Stimulated activated CD8-positive, alpha-beta memory T cell treated with anti-CD3 and anti-CD28 coated beads, Interleukin-12 subunit alpha, Interleukin-12 subunit beta, amount 100 ng/mL, for 4 hours (primary cell): ENCODE results near the gene VDAC1.
"Not testable (repeated sequence)": the region's sequence is repeated elsewhere in the genome, so short reads cannot be mapped to it uniquely, and the experiment has no call there.

ENCODE experiments used
- DNase-seq: peaks from one replicate; pipeline ENCODE4 v3.0.0-alpha.2; 2020; ENCODE audit warnings: low read depth

Gene VDAC1

DNA sequence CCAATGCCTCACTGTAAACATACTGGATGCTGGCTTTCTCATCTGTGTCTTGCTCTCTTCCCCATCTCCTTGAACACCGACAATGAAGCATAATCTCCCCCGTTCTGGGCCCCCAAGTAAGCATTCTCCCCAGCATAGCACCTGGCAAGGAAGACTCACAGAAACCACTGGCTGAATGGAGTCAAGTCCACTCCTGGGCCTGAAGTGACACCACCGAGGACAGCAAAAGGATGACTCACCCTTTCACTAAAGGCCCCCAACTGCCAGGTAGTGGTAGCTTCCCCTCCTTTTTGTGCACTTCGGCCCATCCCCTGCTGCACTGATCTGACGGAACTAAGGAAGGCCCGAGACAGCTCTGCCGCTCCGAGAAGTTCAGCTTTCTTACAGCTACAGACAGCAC, 9.4 kb downstream of the VDAC1 start:
- no peak for DNase-seq

- no peak for DNase-seq
Measured at GRCh38 chr5:133994990-133995333, 9.8 kb downstream of the VDAC1 start.

- DNase-seq: no peak
Measured at GRCh38 chr5:133994297-133994989, 10.3 kb downstream of the VDAC1 start.

- DNase-seq: no peak
Measured at GRCh38 chr5:133993185-133993936, 11.4 kb downstream of the VDAC1 start.

DNA sequence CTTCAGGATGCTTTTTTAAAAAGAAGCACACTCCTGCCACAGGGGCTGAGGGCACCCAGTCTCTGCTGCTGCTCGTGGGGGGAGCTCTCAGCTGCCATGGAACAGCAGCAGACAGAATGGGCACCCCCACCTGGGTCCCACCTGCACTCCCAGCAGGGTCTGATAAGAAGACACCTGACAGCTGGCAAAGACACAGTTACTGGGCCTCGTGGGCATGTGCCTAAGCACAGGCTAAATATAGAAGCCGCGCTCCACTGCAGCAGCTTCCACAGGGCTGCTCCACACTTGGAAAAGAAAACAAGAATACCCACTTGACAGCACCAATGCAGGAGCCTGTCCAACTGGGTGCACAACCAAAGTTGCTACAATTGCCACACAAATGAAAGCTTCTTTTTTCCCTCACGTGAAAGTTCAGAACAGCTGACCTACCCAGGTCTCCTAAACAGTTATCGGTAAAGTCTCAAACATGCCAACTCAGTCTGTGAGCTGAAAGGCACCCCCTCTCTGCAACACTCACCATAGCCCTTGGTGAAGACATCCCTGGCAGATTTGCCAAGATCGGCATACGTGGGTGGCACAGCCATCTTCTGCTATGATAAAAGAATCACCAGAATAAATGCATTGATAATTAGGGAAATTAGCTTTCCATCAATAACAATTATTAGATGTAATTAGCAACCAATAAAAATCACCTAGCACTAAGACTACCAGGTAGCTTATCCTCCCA, 12.2 kb downstream of the VDAC1 start:
- DNase-seq: no peak

GRCh38 chr5:133991171-133991910, 13.4 kb downstream of the VDAC1 start:
- no peak for DNase-seq

DNA sequence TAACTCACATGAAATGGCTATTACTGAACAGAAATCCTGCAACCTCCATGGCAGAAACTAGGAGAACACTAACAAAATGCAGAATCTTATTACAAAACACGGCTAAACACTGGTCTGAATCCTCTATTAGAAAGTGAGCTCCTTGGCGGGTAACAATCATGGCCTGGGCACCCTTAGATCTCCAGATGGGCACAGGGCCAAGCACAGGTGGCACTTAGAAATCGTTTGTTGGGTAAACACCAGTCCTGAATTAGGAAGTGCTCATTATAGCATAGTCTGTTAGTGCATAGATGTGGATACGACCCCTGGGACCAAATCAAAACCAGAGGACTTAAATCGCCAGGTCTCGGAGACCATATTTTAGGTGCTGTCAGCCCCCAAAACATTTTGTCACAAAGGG, 14.4 kb downstream of the VDAC1 start:
- no peak for DNase-seq

DNA sequence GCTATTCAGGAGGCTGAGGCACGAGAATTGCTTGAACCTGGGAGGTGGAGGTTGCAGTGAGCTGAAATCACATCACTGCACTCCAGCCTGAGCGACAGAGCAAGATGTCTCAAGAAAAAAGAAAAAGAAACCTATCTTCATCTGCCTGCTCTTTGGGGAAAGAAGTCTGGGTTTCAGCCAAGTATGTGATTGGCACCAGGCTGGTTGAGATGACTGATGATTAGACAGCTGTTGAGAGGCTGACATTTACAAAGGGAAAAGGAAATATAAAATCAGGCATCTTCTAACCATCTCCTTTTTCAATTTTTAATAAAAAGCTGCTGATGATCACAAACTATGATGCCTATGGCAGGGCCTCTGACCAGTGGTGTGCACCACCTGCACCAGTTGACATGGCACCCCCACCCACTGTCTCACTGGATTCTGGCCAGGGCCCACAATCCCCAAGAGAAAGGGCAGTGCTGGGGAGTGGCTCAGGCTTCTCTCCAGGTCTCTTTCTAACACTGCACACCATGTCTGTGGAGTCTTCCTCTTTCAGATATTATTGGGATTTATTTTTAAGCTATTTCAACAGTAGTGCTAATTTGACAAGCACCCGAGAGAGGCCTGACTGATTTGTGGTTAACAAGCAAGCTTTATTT, 19.1 kb downstream of the VDAC1 start:
- DNase-seq: no peak

DNA sequence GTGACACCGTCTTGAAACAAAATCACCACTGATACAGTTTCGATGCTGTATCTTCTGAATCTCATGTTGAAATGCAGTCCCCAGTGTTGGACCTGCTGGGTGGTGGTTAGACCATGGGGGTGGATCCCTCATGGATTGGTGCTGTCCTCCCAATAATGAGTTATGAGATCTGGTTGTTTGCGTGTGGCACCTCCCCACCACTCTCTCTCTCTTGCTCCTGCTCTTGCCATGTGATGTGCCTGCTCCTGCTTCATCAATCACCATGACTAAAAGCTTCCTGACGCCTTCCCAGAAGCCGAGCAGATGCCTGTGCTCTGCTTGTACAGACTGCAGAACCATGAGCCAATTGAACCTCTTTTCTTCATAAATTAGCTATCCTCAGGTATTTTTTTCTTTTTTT, 21.1 kb downstream of the VDAC1 start:
- DNase-seq: no peak

DNA sequence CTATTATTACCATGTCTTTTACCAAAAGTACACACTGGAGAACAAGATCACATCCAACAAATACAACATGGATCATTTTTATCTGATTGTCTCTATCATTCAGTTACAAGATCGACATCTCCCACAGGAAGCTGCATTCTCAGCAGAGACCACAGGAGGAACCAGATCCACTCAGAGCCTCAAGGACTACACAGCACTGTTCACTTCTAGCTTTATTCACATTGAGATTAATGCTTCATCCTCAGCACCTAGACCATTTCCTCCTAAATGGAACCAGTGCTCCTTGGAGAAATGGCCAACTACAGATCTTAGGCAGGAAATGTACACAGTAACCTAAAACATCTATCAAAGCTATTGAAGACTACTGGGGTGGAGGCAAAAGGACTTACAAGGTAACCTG, 23.1 kb downstream of the VDAC1 start:
- DNase-seq: no peak

GRCh38 chr5:133980652-133981051, 24.1 kb downstream of the VDAC1 start:
- no peak for DNase-seq

DNA sequence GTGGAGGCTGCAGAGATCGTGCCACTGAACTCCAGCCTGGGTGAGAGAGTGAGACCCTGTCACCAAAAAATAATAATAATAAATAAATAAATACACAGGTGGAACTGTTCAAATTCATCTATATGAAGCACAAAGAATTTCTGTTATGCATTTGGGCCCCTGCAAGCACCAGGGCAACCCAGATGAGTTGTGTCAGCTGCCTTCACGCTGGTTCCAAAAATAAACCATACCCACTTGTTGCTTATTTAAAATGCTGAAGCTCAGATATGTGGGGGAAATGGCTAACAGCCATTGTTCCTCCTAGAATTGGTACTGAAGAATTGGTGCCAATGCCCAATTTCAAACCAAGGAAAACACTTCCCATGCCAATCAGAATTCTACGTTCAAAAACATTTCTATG, 25.8 kb downstream of the VDAC1 start:
- no peak for DNase-seq

- no peak for DNase-seq
Measured at GRCh38 chr5:133977858-133978257, 26.9 kb downstream of the VDAC1 start.

DNA sequence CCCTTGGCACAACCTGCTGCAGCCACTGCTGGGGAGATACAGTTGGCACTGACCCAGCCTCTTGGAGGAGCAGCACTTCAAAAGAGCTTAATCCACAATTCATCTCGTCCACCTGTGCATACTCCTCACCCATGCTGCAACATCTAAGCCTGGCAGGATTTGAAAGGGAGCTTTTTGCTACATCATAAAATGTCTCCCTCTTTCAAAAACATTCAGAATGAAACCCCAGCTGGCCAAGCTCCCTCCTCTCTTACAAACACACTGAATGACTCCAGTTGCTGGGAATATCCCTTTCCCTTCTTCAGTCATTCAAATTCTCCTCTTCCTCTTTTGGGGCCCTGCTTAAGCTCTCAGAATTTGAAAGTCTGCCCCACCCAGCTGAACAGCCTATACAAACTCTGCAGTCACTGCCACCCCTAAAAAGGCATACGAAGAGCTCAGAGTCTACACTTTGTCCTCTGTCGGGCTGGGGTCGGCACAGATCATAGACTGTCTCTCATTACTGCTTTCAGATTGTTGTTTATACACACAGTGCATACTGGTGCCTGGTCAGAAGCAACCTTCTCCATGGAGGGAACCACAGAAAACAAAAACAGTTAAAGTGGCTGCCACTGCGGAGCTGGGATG, 27.5 kb downstream of the VDAC1 start:
- no peak for DNase-seq

DNA sequence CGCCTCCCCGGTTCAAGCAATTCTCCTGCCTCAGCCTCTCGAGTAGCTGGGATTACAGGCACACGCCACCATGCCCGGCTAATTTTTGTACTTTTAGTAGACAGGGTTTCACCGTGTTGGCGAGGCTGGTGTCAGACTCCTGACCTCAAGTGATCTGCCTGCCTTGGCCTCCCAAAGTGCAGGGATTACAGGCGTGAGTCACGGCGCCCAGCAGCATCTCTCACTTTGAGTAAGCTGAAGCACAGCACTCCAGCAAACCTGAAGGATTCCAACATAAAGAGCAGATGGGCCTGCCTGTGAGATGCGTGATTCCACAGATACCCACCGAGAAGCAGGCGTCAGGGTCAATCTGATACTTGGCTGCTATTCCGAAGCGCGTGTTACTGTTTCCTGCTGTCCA, 29.2 kb downstream of the VDAC1 start:
- not testable (repeated sequence) for DNase-seq

- DNase-seq: no peak
Measured at GRCh38 chr5:133974142-133974541, 30.6 kb downstream of the VDAC1 start.

- no peak for DNase-seq
Measured at GRCh38 chr5:133970325-133970909, 34.4 kb downstream of the VDAC1 start.

GRCh38 chr5:133969654-133970324, 35.0 kb downstream of the VDAC1 start:
- no peak for DNase-seq

- peak; percentile 84 for DNase-seq
Measured at GRCh38 chr5:133968204-133968980, 36.4 kb downstream of the VDAC1 start, which contains the start of gene C5orf15. Gene C5orf15, minus strand, starts transcription at chr5:133968625. Its CDS starts 41 bp downstream, at chr5:133968584.
